ENCODE data around the gene EGR2.

DNA sequence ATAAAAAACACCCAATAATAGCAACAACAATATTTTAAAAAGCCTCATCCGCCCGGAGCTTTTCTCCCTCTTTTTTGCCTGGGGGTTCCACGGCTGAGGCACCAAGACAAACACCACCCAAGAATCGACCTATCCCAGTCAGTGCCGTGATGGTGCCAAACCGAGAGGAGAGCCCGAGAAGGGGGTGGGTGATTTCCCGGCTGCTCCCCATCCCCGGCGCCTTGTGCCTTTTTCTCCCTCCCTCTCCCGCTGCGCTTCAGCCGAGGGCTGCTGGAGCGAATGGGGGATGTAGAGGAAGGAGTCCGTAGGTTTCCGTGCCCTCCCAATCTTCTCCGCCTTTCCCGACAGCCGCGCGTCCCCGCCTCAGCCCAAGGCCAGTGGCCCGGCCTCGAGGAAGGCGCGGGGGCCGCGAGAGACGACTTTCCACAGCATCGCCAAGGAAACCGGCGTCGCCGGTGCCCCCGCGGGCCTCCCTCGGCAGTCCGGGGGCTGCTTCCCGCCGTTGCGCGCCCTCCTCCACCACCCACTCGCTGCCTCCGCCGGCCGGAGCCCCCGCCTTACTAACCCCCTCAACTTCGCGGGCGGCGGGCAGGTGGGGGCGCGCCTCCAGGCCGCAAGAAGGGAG lies 1.3 kb downstream of the EGR2 start:
- TF ChIP-seq CTCF (conservative IDR thresholded peaks at IDR 0.05) (no peak), EZH2 (IDR thresholded peaks at IDR 0.05; ENCODE audit: low read depth) (no peak)

All from PC-9 (cell line).